Muscle layer of colon (tissue), 2 donors: ENCODE results near the gene PRR15L.
"Not testable (repeated sequence)": the region's sequence is repeated elsewhere in the genome, so short reads cannot be mapped to it uniquely, and the experiment has no call there.

Source experiments
- H3K27ac ChIP-seq: one replicate; pipeline ENCODE4 v1.7.0; 2013; ENCODE audit warnings: low read depth, mild to moderate bottlenecking, low read length, moderate library complexity
- H3K27me3 ChIP-seq, 2 donors: one replicate each; pipeline ENCODE4 v1.7.0; 2013; ENCODE audit warnings: low read length in 2 of 2, mild to moderate bottlenecking in 2 of 2; ENCODE audit not compliant: insufficient read depth in 2 of 2, control insufficient read depth in 1 of 2
- H3K36me3 ChIP-seq: one replicate; pipeline ENCODE4 v1.7.0; 2013; ENCODE audit warnings: mild to moderate bottlenecking, low read length; ENCODE audit not compliant: insufficient read depth
- H3K4me1 ChIP-seq: one replicate; pipeline ENCODE4 v1.7.0; 2013; ENCODE audit warnings: mild to moderate bottlenecking, low read length; ENCODE audit not compliant: insufficient read depth
- H3K4me3 ChIP-seq, 2 donors: one replicate each; pipeline ENCODE4 v1.7.0; 2013; ENCODE audit warnings: low read length in 2 of 2, low read depth in 1 of 2, mild to moderate bottlenecking in 1 of 2, moderate library complexity in 1 of 2
- H3K9ac ChIP-seq: one replicate; pipeline ENCODE4 v1.7.0; 2013; ENCODE audit warnings: low read length
- H3K9me3 ChIP-seq: one replicate; pipeline ENCODE4 v1.7.0; 2013; ENCODE audit warnings: mild to moderate bottlenecking, low read length
- donor health status: abdominal sarcoma.
- donor health status: Adenocarcinoma of cecum.

The PRR15L gene

DNA sequence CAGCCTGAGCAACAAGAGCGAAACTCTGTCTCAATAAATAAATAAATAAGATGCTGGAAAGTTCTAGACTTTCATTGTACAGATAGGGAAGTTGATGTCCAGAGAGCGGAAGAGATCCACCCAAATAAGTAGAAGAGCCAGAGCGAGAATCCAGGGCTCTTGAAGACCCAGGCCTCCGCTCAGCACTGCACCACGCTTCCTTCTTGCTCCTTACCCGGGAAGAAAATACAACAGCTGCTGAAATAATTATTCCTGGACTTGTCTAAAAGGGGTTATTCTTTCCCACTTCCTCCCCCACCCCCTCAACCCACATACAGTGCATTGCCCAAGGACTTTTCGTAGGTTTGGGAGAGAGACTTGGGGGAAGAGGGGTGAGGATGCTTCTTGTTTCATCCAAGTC lies 39.9 kb upstream of the PRR15L start:
- H3K4me3 ChIP-seq, result no peak overlapping the region
- H3K27ac ChIP-seq, result no peak overlapping the region
- no peak overlapping the region for H3K9ac ChIP-seq
- no peaks in the 10 kb centered on the region for H3K36me3 ChIP-seq
- no peaks in the 10 kb centered on the region for H3K27me3 ChIP-seq
- peaks cover 4% of the 10 kb centered on the region for H3K4me1 ChIP-seq
- H3K9me3 ChIP-seq, result no peaks in the 10 kb centered on the region

GRCh38 chr17:47996201-47996600 lies 38.5 kb upstream of the PRR15L start:
- H3K9ac ChIP-seq, result no peak overlapping the region
- H3K9me3 ChIP-seq, result no peaks in the 10 kb centered on the region
- no peak overlapping the region for H3K27ac ChIP-seq
- no peaks in the 10 kb centered on the region for H3K36me3 ChIP-seq
- H3K4me3 ChIP-seq, result no peak overlapping the region
- H3K27me3 ChIP-seq, result no peaks in the 10 kb centered on the region
- no peaks in the 10 kb centered on the region for H3K4me1 ChIP-seq

DNA sequence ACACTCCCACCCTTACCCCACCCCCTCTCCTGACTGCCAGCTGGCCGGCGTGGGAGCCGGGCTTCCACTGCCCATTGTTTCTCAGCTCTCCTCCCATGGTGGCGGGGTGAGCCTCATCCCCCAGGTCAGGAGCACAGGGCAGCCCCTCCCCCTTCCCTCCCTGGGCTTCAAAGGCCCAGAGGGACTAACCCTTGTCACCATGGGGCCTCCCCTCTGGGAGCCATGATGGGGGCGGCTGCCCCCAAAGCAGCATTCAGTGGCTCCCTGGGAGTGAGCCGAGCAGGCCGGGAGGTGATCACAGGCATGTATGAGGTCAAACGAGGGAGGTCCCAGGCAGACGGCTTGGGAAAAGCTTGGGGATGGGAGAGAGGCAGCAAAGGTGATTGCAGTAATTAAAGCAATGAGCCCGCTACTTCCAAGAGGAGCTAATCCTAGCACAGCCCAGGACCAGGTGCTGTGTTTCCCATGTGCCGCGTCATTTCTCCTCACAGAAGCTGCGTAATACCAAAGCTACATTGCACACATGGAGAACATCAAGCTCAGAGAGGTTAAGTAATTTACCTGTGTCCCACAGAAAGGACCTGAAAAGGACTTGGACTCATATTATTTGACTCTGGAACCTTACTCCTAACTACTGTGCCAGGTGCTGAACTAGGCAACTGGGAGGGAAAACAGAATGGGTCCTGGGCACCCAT lies 37.7 kb upstream of the PRR15L start:
- no peak overlapping the region for H3K27ac ChIP-seq
- H3K27me3 ChIP-seq, result no peaks in the 10 kb centered on the region
- H3K4me3 ChIP-seq, result no peak overlapping the region

GRCh38 chr17:47994724-47995123 lies 37.0 kb upstream of the PRR15L start:
- no peak overlapping the region for H3K4me3 ChIP-seq
- H3K27me3 ChIP-seq, result no peaks in the 10 kb centered on the region
- no peaks in the 10 kb centered on the region for H3K36me3 ChIP-seq
- no peak overlapping the region for H3K27ac ChIP-seq
- no peaks in the 10 kb centered on the region for H3K4me1 ChIP-seq
- H3K9ac ChIP-seq, result no peak overlapping the region
- H3K9me3 ChIP-seq, result no peaks in the 10 kb centered on the region

More for the DNA sequence above, 37.7 kb upstream of the PRR15L start:
- H3K4me1 ChIP-seq, result no peaks in the 10 kb centered on the region
- no peak overlapping the region for H3K9ac ChIP-seq
- H3K36me3 ChIP-seq, result no peaks in the 10 kb centered on the region
- H3K9me3 ChIP-seq, result no peaks in the 10 kb centered on the region

- Histone ChIP-seq H3K27me3 (no peaks in the 10 kb centered on the region), H3K27ac (no peak overlapping the region), H3K9ac (no peak overlapping the region), H3K4me1 (no peaks in the 10 kb centered on the region), H3K4me3 (no peak overlapping the region), H3K36me3 (no peaks in the 10 kb centered on the region), H3K9me3 (no peaks in the 10 kb centered on the region)
Observed at GRCh38 chr17:47993964-47994363, 36.3 kb upstream of the PRR15L start.

- no peaks in the 10 kb centered on the region for H3K27me3 ChIP-seq
- no peak overlapping the region for H3K9ac ChIP-seq
- no peak overlapping the region for H3K4me3 ChIP-seq
- no peak overlapping the region for H3K27ac ChIP-seq
- H3K4me1 ChIP-seq, result peaks cover under 1% of the 10 kb centered on the region
- no peaks in the 10 kb centered on the region for H3K9me3 ChIP-seq
- no peaks in the 10 kb centered on the region for H3K36me3 ChIP-seq
Observed at GRCh38 chr17:47993031-47993564, 35.4 kb upstream of the PRR15L start.

DNA sequence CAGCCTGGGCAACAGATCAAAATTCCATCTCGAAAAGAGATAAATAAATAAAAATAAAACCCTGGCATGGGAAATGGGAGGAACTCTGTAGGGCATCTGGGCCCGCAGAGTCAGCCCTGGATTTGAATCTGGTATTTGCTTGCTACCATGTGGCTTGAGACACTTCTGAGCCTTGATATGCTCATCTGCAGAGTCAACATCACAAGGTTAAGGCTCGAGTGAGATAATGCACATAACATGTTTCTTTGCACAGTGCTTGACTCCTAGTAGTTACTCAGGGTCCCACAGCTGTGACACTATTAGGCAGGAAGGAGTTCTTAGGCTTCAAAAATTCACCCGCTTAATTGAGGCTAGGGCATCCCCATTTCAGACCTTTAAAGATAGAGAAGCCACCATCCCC lies 34.5 kb upstream of the PRR15L start:
- H3K27me3 ChIP-seq, result no peaks in the 10 kb centered on the region
- H3K4me1 ChIP-seq, result peaks cover 8% of the 10 kb centered on the region
- H3K9ac ChIP-seq, result no peak overlapping the region
- no peak overlapping the region for H3K27ac ChIP-seq
- H3K4me3 ChIP-seq, result no peak overlapping the region
- no peaks in the 10 kb centered on the region for H3K36me3 ChIP-seq
- H3K9me3 ChIP-seq, result no peaks in the 10 kb centered on the region

DNA sequence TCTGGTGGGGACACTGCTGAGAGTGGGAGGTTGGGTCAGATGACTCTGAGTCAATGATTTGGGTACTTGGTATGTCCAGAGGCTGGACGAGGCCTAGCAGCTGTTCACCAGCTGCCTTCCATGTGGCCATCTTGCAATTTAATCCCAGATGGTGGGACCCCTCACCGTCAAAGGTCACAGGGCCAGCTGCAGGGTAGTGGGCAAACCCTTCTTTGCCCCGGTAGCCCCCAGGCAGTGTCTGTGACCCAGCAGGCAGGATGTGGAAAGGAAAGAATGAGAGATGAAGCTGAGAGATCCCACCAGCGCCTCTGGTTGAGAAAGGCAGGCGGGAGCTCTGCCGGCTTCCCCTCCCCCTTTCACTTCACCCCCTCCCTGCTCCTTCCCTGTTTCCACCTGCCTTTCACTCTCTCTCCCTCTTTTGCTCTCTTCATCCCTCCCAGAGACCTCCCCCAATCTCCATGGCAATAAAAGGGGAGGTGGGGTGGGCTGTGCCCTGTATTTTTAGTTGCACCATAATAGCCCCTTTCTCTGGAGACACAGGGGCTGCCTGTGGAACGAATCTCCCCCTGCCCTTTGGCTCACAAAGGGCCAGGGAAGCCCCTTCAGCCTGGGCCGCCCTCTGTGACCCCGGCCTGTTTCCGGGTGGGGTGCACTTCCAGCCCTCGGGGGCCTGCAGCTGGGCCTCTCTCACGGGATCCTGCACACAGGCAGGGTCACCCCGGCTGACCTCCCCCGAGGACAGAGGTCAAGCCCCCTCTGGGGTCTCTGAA lies 33.5 kb upstream of the PRR15L start:
- no peaks in the 10 kb centered on the region for H3K9me3 ChIP-seq
- H3K27ac ChIP-seq, result no peak overlapping the region
- no peak overlapping the region for H3K9ac ChIP-seq
- no peaks in the 10 kb centered on the region for H3K36me3 ChIP-seq
- no peaks in the 10 kb centered on the region for H3K27me3 ChIP-seq
- no peak overlapping the region for H3K4me3 ChIP-seq
- H3K4me1 ChIP-seq, result peaks cover 12% of the 10 kb centered on the region

- Histone ChIP-seq H3K36me3 (no peaks in the 10 kb centered on the region), H3K4me3 (no peak overlapping the region), H3K27me3 (no peaks in the 10 kb centered on the region), H3K9me3 (no peaks in the 10 kb centered on the region), H3K9ac (no peak overlapping the region), H3K4me1 (peaks cover 12% of the 10 kb centered on the region), H3K27ac (no peak overlapping the region)
Observed at GRCh38 chr17:47989700-47990099, 32.0 kb upstream of the PRR15L start.

DNA sequence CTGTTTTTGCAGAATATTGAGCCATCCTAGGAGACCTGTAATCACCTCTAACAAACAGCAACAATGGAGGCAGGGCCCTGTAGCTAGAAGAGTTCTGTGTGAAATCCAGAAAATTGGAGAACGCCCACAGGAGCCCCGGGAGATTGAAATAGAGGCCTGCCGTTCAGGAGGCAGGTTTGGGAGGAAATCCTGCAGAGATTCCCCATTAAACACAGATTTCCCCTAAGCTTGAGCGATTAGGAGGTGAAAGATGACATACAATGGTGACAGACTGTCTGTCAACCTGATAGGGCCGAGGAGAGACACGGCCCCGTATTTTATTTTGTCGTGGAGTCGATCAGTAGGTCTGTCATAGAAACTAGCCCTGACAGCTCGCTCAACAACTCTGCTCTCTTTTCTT lies 31.5 kb upstream of the PRR15L start:
- no peak overlapping the region for H3K9ac ChIP-seq
- H3K9me3 ChIP-seq, result no peaks in the 10 kb centered on the region
- no peaks in the 10 kb centered on the region for H3K36me3 ChIP-seq
- H3K4me1 ChIP-seq, result peaks cover 12% of the 10 kb centered on the region
- no peaks in the 10 kb centered on the region for H3K27me3 ChIP-seq
- H3K4me3 ChIP-seq, result no peak overlapping the region
- no peak overlapping the region for H3K27ac ChIP-seq

GRCh38 chr17:47988445-47988844 lies 30.8 kb upstream of the PRR15L start:
- not testable (repeated sequence) for H3K27me3 ChIP-seq, H3K36me3 ChIP-seq, H3K9me3 ChIP-seq, H3K27ac ChIP-seq, H3K9ac ChIP-seq, H3K4me3 ChIP-seq
- H3K4me1 ChIP-seq, result peaks cover 12% of the 10 kb centered on the region
